AG09319 (cell line): Measurements from ENCODE around the gene CELF4.

Experiments
- DNase-seq: peaks from one replicate; pipeline ENCODE4 v3.0.0-alpha.2; 2010; ENCODE audit warnings: low read depth; ENCODE audit errors: extremely low read depth
- TF ChIP-seq, protein P1 (sequence below): IDR thresholded peaks from 2 replicates; pipeline ENCODE4 v1.5.1; 2011; ENCODE audit warnings: low read depth, mild to moderate bottlenecking, inconsistent platforms, low read length, moderate library complexity

Gene CELF4

DNA sequence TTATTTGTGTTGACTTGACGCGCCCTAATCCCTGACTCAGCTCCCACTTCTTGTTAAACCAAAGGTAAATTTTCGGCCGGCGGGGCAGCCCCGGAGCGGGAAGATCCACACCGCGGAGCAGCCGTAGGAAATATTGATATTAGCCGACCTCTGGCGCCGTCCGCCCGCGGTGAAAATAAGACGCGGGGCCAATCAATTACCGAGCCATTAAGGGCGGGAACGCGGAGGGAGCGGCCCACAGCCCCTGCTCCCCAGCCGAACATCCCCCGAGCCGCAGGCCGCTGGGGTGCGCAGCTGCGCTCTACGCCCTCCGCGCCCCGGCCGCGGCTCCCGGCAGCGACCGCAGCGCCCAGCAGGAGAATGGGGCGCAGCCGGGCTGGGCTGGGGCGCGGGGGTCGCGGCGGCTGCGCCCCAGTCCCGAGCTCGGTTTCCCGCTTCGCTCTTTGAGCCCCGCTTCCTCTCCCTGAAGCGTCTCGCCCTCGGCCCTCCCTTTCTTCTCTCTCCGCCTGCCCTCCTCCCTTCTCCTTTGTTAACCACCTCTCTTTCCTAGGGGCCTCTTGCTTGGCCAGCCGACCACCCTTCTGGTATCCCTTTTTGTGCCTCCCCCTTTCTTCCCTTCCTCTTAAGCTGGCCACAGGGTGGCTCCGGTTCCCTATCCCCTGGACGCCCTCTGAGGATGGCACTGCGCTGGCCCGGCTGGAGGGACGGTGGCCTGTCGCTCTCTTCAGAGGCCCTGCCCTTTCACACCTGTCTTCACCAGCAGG lies 40.9 kb downstream of the CELF4 start:
- DNase-seq = no peak
- TF ChIP-seq, protein P1, sequence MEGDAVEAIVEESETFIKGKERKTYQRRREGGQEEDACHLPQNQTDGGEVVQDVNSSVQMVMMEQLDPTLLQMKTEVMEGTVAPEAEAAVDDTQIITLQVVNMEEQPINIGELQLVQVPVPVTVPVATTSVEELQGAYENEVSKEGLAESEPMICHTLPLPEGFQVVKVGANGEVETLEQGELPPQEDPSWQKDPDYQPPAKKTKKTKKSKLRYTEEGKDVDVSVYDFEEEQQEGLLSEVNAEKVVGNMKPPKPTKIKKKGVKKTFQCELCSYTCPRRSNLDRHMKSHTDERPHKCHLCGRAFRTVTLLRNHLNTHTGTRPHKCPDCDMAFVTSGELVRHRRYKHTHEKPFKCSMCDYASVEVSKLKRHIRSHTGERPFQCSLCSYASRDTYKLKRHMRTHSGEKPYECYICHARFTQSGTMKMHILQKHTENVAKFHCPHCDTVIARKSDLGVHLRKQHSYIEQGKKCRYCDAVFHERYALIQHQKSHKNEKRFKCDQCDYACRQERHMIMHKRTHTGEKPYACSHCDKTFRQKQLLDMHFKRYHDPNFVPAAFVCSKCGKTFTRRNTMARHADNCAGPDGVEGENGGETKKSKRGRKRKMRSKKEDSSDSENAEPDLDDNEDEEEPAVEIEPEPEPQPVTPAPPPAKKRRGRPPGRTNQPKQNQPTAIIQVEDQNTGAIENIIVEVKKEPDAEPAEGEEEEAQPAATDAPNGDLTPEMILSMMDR = no peak

DNA sequence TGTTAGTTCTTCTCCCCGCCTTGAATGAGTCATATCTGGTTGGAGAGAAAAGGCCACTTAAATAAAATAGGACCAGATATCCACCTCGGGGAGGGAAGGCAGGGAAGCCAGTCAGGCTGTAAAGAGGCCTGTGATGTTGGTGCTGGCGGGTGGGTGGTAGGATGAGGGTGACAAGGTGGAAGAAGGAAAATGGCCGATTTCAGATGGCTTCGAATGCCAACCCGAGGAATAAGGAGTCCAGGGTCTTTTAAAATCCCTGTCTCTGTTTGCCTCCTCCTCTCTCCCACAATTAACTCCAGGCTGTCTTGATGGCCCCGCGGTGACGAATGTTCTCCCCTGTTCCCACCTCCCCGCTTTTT lies 41.5 kb downstream of the CELF4 start:
- TF ChIP-seq, protein P1 = no peak
- no peak for DNase-seq

DNA sequence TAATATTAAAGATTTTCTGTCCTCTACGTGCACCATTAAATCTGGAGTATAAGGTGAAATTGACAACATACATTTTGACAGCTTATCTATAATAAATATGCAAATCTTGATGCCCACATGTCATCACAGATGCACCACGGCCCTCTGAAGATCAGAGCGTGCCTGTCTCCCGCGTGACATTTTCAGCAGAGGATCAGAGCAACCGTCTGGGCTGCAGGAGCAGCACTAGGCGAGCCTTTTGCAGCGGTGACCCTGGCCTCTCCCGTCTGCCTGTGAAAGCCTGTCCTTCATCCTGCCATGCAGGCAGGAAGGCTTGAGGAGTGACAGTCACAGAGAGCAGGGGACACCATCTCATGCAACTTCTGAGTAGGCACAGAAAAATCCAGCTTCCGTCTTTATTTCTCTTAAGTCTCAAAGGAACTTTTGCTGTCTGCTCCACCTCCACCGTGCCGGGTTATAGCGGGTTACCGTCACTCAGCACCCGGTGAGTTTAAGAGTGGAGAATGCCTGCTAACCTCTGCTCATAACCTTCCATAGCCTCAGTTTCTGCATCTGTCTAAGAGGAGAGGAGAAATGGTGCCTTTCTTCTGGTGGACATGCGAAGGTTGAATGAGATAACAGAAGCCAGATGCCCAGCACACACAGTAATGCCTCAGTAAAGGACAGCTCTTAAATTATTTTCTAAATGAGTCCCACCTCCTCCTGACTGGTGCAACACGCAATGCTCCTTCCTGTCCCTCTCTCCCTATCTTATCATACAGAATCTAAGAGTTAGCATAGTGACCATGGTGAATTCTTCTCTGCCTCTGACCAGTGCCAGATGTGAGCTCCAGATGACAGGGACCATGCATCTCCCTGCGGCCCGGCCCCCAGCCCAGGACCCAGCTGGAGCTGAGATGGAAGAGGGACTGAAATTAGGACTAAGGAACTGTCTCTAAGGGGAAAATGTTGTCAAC lies 43.8 kb downstream of the CELF4 start:
- TF ChIP-seq, protein P1 = no peak

DNA sequence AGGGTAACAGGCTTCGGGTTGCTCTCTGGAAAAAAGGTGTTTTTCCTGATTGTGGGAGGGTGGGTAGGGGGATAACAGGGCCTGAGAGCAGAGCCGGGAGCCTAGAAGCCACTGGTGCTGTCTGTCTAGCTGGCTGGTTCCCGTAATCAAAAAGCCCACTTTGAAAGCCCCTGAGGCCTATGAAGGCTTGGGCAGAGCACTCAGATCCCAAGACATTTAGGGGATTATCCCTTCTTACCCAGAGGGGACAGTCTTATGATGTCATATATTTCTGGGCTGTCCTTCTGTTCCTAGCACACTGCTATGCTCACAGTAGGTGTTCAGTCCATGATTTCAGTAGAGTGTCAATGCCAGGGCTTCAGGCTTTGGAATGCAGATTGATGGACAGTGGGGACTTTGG lies 45.1 kb downstream of the CELF4 start:
- DNase-seq = no peak
- TF ChIP-seq, protein P1 = no peak

More for the DNA sequence above, 43.8 kb downstream of the CELF4 start:
- no peak for DNase-seq

DNA sequence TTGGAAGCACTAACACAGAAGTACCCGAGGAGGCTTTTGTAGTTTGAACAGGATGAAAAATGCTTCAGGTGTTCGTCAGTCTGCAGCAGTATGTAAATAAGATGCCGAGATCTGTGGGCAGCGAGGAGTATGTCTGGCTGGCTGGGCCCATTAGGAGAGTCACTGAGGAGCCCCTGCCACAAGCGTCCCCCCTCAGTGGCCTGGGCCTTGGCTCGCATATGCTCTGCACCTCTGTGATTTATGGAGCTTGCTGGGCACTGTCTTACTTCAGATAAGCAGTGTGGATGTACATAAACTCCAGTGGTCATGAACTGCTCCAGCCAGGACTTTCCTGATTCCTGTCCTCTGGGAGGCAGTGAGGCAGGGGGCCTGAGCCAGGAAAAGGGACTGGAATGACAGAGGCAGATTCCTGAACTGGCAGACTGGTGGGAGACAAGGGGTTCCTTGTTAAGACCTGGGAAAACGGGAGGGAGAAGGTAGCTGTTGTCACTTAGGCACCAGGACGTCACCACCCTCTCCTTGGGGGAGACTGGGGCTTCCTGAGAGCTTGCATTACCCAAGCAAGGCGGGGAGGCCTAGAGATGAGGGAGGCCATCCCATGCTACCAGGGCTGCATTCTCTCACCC lies 46.0 kb downstream of the CELF4 start:
- TF ChIP-seq, protein P1 = no peak
- no peak for DNase-seq

DNA sequence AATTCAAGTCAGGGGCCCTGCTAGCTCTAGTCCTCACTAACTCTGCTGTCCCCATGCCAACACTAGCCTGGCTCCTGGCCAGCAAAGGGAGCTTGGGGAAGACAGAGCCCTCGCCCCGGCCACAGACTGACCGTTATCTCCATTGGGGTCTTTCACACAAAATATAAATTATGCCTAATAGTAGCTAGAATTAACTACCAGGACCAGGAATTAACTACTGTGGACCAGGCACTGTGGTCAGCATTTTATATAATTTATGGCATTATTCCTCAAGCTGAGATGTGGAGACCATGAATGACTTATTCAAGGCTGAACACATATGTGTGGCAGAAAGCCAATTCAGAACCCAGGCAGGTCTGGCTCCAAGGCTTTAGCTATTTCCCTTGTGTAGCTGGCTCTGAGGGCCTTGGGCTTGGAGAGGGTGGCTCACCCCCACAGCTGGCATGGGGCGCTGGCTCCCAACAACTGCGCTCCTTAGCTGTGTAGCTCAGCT lies 49.2 kb downstream of the CELF4 start:
- DNase-seq = no peak

More for the DNA sequence above, 49.2 kb downstream of the CELF4 start:
- TF ChIP-seq, protein P1 = no peak
